MM.1S (cell line): ENCODE results near the gene RNASE2.

Experiments
- EZH2 ChIP-seq: fragments of 300-600 bp; sonication (generic); optimal IDR thresholded peaks from 2 replicates; pipeline ENCODE3; 2017; ENCODE audit warnings: low read depth, mild to moderate bottlenecking, antibody characterized with exemption, low read length, mixed read lengths
- TF ChIP-seq, protein P1 (sequence below): fragments of 300-600 bp; sonication (generic); IDR thresholded peaks from 2 replicates; pipeline ENCODE4 v1.5.1; 2016; ENCODE audit warnings: antibody characterized with exemption, low read length, mixed read lengths

- TF ChIP-seq, protein P1, sequence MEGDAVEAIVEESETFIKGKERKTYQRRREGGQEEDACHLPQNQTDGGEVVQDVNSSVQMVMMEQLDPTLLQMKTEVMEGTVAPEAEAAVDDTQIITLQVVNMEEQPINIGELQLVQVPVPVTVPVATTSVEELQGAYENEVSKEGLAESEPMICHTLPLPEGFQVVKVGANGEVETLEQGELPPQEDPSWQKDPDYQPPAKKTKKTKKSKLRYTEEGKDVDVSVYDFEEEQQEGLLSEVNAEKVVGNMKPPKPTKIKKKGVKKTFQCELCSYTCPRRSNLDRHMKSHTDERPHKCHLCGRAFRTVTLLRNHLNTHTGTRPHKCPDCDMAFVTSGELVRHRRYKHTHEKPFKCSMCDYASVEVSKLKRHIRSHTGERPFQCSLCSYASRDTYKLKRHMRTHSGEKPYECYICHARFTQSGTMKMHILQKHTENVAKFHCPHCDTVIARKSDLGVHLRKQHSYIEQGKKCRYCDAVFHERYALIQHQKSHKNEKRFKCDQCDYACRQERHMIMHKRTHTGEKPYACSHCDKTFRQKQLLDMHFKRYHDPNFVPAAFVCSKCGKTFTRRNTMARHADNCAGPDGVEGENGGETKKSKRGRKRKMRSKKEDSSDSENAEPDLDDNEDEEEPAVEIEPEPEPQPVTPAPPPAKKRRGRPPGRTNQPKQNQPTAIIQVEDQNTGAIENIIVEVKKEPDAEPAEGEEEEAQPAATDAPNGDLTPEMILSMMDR = peak; percentile 42
- TF ChIP-seq EZH2 = no peak
Measured at GRCh38 chr14:20989787-20990600, 34.7 kb downstream of the RNASE2 start, which contains the start of gene METTL17.
